Central memory CD4-positive, alpha-beta T cell (primary cell): ENCODE data around the gene ACBD4.

ENCODE experiments used
- DNase-seq: peaks from one replicate; pipeline ENCODE4 v3.0.0; 2022

Gene ACBD4

GRCh38 chr17:45104497-45104896 lies 31.0 kb upstream of the ACBD4 start:
- DNase-seq = no peak

- DNase-seq = no peak
Measured at GRCh38 chr17:45104907-45105624, 30.4 kb upstream of the ACBD4 start.

GRCh38 chr17:45106096-45106495 lies 29.4 kb upstream of the ACBD4 start:
- DNase-seq = no peak

GRCh38 chr17:45106582-45106981 lies 28.9 kb upstream of the ACBD4 start:
- no peak for DNase-seq

- DNase-seq = no peak
Measured at GRCh38 chr17:45107293-45108010, 28.0 kb upstream of the ACBD4 start.

GRCh38 chr17:45108051-45108450 lies 27.4 kb upstream of the ACBD4 start:
- DNase-seq = no peak

- no peak for DNase-seq
Measured at GRCh38 chr17:45108595-45109521, 26.6 kb upstream of the ACBD4 start.

GRCh38 chr17:45110676-45111611 lies 24.5 kb upstream of the ACBD4 start:
- no peak for DNase-seq

- DNase-seq = no peak
Measured at GRCh38 chr17:45111850-45112249, 23.6 kb upstream of the ACBD4 start.

GRCh38 chr17:45112559-45113423 lies 22.7 kb upstream of the ACBD4 start:
- no peak for DNase-seq

- no peak for DNase-seq
Measured at GRCh38 chr17:45113424-45113754, 22.1 kb upstream of the ACBD4 start.

GRCh38 chr17:45114117-45114932 lies 21.2 kb upstream of the ACBD4 start:
- DNase-seq = no peak

- DNase-seq = no peak
Measured at GRCh38 chr17:45115015-45115625, 20.4 kb upstream of the ACBD4 start.

GRCh38 chr17:45115871-45116270 lies 19.6 kb upstream of the ACBD4 start:
- DNase-seq = no peak

GRCh38 chr17:45116434-45117016 lies 19.0 kb upstream of the ACBD4 start:
- no peak for DNase-seq

- DNase-seq = no peak
Measured at GRCh38 chr17:45117334-45117733, 18.2 kb upstream of the ACBD4 start.

- no peak for DNase-seq
Measured at GRCh38 chr17:45117848-45118646, 17.4 kb upstream of the ACBD4 start.

GRCh38 chr17:45118691-45119090 lies 16.8 kb upstream of the ACBD4 start:
- DNase-seq = no peak

- no peak for DNase-seq
Measured at GRCh38 chr17:45119964-45120363, 15.5 kb upstream of the ACBD4 start.
